Measurements from ENCODE around the gene RXRA.

DNA sequence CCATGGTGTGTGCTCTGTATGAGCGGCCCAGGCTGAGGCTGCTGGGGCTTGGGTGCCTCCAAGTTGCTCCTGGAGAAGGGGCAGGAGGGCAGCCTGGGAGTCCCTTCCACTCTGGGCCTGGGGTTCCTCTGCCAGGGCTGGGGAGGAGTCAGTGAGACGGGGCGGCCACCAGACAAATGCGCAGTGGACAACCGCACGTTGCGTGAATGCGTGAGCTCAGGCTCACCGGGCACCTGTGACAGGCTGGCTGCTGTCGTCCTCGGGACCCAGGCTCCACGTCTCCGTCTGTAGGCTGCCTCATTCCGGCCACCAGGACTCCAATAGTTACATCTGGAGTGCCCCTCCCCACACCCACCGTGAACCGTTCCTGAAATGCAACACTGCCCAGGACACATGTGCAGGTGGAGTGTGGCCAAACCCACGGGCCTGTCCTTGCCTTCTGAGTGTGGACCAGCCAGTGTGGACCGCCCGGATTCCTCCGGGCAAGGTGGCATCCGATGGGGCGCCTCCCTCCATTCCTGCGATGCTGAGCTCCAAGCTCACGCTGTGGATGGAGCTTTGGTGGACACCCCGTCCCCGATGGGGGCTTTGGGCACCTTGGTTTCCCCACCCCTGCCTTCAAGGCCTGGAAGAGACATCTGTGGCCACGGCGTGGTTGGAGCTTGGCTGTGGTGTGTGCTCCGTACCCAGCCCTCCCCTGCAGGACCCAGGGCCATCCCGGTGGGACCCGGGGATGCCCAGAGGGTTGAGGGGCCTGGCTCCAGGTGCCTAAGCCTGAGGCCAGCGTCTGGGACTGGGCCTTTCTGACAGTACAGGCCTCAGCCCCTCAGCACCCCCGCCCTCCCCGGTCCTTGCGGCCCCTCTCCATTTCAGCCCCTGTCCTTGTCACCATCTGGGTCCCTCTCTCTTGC is 34.0 kb upstream of the RXRA start:
- TF ChIP-seq POLR2A (IDR thresholded peaks at IDR 0.05; ENCODE audit: low read depth, low read length) (no peak), POLR2AphosphoS5 (IDR thresholded peaks at IDR 0.05; ENCODE audit: low read depth, low read length) (no peak)

Data from GM12891 (cell line).